Measurements from ENCODE around the gene MACF1.

DNA sequence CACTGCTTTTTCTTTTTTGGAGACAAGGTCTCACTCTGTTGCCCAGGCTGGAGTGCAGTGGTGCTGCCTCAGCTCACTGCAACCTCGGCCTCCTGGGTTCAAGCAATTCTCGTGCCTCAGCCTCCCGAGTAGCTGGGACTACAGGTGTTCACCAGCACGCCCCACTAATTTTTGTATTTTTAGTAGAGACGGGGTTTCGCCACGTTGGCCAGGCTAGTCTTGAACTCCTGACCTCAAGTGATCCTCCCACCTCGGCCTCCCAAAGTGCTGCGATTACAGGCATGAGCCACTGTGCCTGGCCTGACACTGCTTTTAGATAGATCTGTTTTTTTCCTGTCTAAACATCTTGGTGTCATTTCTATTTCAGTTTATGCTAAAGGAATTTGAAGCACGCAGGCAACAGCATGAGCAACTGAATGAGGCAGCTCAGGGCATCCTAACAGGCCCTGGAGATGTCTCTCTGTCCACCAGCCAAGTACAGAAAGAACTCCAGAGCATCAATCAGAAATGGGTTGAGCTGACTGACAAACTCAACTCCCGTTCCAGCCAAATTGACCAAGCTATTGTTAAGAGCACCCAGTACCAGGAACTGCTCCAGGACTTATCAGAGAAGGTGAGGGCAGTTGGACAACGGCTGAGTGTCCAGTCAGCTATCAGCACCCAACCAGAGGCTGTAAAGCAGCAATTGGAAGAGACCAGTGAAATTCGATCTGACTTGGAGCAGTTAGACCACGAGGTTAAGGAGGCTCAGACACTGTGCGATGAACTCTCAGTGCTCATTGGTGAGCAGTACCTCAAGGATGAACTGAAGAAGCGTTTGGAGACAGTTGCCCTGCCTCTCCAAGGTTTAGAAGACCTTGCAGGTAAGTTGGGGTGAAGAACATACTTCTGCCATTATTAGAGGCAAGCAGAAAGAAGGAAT, 180.8 kb downstream of the MACF1 start:
- TF ChIP-seq, protein P1, sequence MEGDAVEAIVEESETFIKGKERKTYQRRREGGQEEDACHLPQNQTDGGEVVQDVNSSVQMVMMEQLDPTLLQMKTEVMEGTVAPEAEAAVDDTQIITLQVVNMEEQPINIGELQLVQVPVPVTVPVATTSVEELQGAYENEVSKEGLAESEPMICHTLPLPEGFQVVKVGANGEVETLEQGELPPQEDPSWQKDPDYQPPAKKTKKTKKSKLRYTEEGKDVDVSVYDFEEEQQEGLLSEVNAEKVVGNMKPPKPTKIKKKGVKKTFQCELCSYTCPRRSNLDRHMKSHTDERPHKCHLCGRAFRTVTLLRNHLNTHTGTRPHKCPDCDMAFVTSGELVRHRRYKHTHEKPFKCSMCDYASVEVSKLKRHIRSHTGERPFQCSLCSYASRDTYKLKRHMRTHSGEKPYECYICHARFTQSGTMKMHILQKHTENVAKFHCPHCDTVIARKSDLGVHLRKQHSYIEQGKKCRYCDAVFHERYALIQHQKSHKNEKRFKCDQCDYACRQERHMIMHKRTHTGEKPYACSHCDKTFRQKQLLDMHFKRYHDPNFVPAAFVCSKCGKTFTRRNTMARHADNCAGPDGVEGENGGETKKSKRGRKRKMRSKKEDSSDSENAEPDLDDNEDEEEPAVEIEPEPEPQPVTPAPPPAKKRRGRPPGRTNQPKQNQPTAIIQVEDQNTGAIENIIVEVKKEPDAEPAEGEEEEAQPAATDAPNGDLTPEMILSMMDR (IDR thresholded peaks at IDR 0.05): no peak
- TF ChIP-seq POLR2A (IDR thresholded peaks at IDR 0.05): no peak

Data from uterus (tissue), 2 donors.